Measurements from ENCODE around the gene CNST.
"Not testable (repeated sequence)": the region's sequence is repeated elsewhere in the genome, so short reads cannot be mapped to it uniquely, and the experiment has no call there.

CNST gene

GRCh38 chr1:246622035-246622652 lies 55.9 kb downstream of the CNST start:
- no peak for DNase-seq (ENCODE audit: low read depth)

GRCh38 chr1:246624091-246624490 lies 57.8 kb downstream of the CNST start:
- no peak for DNase-seq (ENCODE audit: low read depth)

GRCh38 chr1:246629030-246629429 lies 62.8 kb downstream of the CNST start:
- no peak for DNase-seq (ENCODE audit: low read depth)

- DNase-seq (ENCODE audit: low read depth) = no peak
Measured at GRCh38 chr1:246629976-246630375, 63.7 kb downstream of the CNST start.

GRCh38 chr1:246631426-246631825 lies 65.2 kb downstream of the CNST start:
- no peak for DNase-seq (ENCODE audit: low read depth)

GRCh38 chr1:246632281-246633168 lies 66.3 kb downstream of the CNST start:
- no peak for DNase-seq (ENCODE audit: low read depth)

GRCh38 chr1:246634659-246635058 lies 68.4 kb downstream of the CNST start:
- DNase-seq (ENCODE audit: low read depth) = not testable (repeated sequence)

- DNase-seq (ENCODE audit: low read depth) = no peak
Measured at GRCh38 chr1:246638941-246639655, 72.8 kb downstream of the CNST start.

GRCh38 chr1:246639732-246640131 lies 73.5 kb downstream of the CNST start:
- DNase-seq (ENCODE audit: low read depth) = no peak

GRCh38 chr1:246640747-246641146 lies 74.5 kb downstream of the CNST start:
- DNase-seq (ENCODE audit: low read depth) = no peak

- DNase-seq (ENCODE audit: low read depth) = no peak
Measured at GRCh38 chr1:246641394-246641793, 75.1 kb downstream of the CNST start.

- no peak for DNase-seq (ENCODE audit: low read depth)
Measured at GRCh38 chr1:246642719-246643118, 76.5 kb downstream of the CNST start.

- no peak for DNase-seq (ENCODE audit: low read depth)
Measured at GRCh38 chr1:246647113-246647512, 80.9 kb downstream of the CNST start.

GRCh38 chr1:246647513-246647912 lies 81.3 kb downstream of the CNST start:
- DNase-seq (ENCODE audit: low read depth) = no peak

GRCh38 chr1:246651012-246651695 lies 84.9 kb downstream of the CNST start:
- DNase-seq (ENCODE audit: low read depth) = no peak

GRCh38 chr1:246658567-246658966 lies 92.3 kb downstream of the CNST start:
- no peak for DNase-seq (ENCODE audit: low read depth)

- no peak for DNase-seq (ENCODE audit: low read depth)
Measured at GRCh38 chr1:246659594-246660140, 93.4 kb downstream of the CNST start.

GRCh38 chr1:246661451-246661850 lies 95.2 kb downstream of the CNST start:
- DNase-seq (ENCODE audit: low read depth) = no peak

- DNase-seq (ENCODE audit: low read depth) = no peak
Measured at GRCh38 chr1:246667773-246668172, 101.5 kb downstream of the CNST start.

GRCh38 chr1:246669659-246670058 lies 103.4 kb downstream of the CNST start:
- no peak for DNase-seq (ENCODE audit: low read depth)

- no peak for DNase-seq (ENCODE audit: low read depth)
Measured at GRCh38 chr1:246674049-246674448, 107.8 kb downstream of the CNST start.

- no peak for DNase-seq (ENCODE audit: low read depth)
Measured at GRCh38 chr1:246677842-246678241, 111.6 kb downstream of the CNST start.
